Small intestine (tissue), 7 donors: ENCODE results near the gene STAT3. TPM values are rescaled to one million over a fixed set of nuclear protein-coding genes. Genes with fewer than 3 reads are reported as not detected.
"Not testable (repeated sequence)": the region's sequence is repeated elsewhere in the genome, so short reads cannot be mapped to it uniquely, and the experiment has no call there.

Source experiments
- DNase-seq, 2 donors: peaks; one replicate each; pipeline versions ENCODE4 v3.0.0 to v3.0.0-alpha.2; 2013
- FAIRE-seq: peaks from 2 replicates; lab custom pipeline; 2012; peaks lifted over from hg19 to GRCh38; lab: Jason Lieb, UNC
- H3K27ac ChIP-seq, 3 donors: one replicate each; pipeline ENCODE4 v1.5.1; 2013; ENCODE audit warnings: low read length in 2 of 3, mild to moderate bottlenecking in 2 of 3, control low read depth in 1 of 3, inconsistent platforms in 1 of 3, low read depth in 1 of 3, moderate library complexity in 1 of 3
- H3K27me3 ChIP-seq, 3 donors: one replicate each; pipeline ENCODE4 v1.6.1; 2013; ENCODE audit warnings: low read length in 3 of 3, inconsistent platforms in 1 of 3; ENCODE audit not compliant: control insufficient read depth in 3 of 3, insufficient read depth in 3 of 3
- H3K36me3 ChIP-seq, 3 donors: one replicate each; pipeline ENCODE4 v1.6.1; 2013; ENCODE audit warnings: low read length in 3 of 3, inconsistent platforms in 1 of 3, low read depth in 1 of 3, mild to moderate bottlenecking in 1 of 3, moderate library complexity in 1 of 3; ENCODE audit not compliant: control insufficient read depth in 3 of 3, insufficient read depth in 2 of 3
- H3K4me1 ChIP-seq, 3 donors: one replicate each; pipeline ENCODE4 v1.6.1; 2013; ENCODE audit warnings: low read length in 2 of 3, inconsistent platforms in 1 of 3, low read depth in 1 of 3, mild to moderate bottlenecking in 1 of 3, moderate library complexity in 1 of 3; ENCODE audit not compliant: control insufficient read depth in 3 of 3, insufficient read depth in 2 of 3
- H3K4me3 ChIP-seq, 3 donors: one replicate each; pipeline ENCODE4 v1.5.1; 2013; ENCODE audit warnings: low read length in 3 of 3, control low read depth in 1 of 3, inconsistent platforms in 1 of 3, low read depth in 1 of 3, mild to moderate bottlenecking in 1 of 3, moderate library complexity in 1 of 3
- H3K9me3 ChIP-seq, 2 donors: one replicate each; pipeline ENCODE4 v1.6.1; 2013; ENCODE audit warnings: low read depth in 1 of 2, low read length in 1 of 2; ENCODE audit not compliant: control insufficient read depth in 2 of 2, insufficient read depth in 1 of 2
- WGBS, 3 donors: extraction: QIAGEN DNeasy Blood & Tissue Kit; methylation state at CpG; one replicate each; pipeline ENCODE4 v1.1.7; 2013; 5-methylcytosine and 5-hydroxymethylcytosine counted together
- polyA plus RNA-seq, 4 donors: library from polyadenylated mRNA; stranded (reverse) in 3 of 4; unstranded in 1 of 4; fragments of 200-250 nt in 3 of 4; fragments of 120-200 nt in 1 of 4; gene quantifications; one replicate each; pipeline versions ENCODE4 v1.2.1 to v1.2.3, GENCODE V29; 2013
- donor health status: healthy with polysubstance abuse.
- donor health status: control.
- donor health status: control.
- donor health status: Bipolar disorder and iron deficiency.
- donor health status: healthy.

STAT3 gene
- polyA plus RNA-seq, 4 donors = 49.0 to 132 (median 66.1) TPM

DNA sequence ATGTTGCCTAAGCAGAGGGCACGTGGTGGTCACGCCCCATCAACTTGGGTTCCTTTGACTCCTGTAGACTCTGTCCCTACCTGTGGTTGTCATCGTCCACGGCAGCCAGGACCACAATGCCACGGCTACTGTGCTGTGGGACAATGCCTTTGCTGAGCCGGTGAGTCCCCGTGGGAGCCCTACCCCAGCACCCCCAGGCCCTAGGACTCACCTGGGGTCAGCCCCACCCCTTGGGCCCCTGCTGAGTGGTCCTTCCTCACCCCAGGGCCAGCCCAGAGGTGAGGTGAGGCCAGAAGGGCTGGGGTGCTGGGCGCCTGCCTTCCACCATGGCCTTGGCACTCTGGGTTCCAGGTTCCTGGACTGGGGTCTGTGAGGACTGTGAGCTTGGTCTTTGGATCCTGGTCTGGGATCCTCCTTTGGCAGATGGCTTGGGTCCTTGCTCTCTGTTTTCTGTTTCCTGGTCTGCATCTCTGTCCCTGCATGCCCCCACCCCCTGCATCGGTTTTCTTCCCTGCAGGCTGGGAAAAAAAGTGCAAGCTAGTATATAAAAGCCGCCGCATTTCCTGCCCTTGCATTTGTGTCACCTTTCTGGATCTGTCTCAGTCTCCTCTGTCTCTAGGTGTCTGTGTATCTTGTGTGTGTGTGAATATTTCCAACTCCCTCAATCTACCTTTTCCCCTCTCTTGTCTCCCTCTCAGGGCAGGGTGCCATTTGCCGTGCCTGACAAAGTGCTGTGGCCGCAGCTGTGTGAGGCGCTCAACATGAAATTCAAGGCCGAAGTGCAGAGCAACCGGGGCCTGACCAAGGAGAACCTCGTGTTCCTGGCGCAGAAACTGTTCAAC, 82.5 kb downstream of the STAT3 start:
- peaks cover 0 to 30% (median 0%) of the 10 kb centered on the region in 3 donors for H3K4me1 ChIP-seq
- peaks cover 8 to 93% (median 11%) of the 10 kb centered on the region in 3 donors for H3K36me3 ChIP-seq
- H3K9me3 ChIP-seq = no peaks in the 10 kb centered on the region
- no peaks in the 10 kb centered on the region for H3K27me3 ChIP-seq
- H3K27ac ChIP-seq = no peak overlapping the region
- no peak overlapping the region for H3K4me3 ChIP-seq
- 82 to 85% (median 85%) methylated on average over 16 to 18 of the region's 18 CpGs for WGBS, 3 donors
- no peak for DNase-seq
- no peak for FAIRE-seq

DNA sequence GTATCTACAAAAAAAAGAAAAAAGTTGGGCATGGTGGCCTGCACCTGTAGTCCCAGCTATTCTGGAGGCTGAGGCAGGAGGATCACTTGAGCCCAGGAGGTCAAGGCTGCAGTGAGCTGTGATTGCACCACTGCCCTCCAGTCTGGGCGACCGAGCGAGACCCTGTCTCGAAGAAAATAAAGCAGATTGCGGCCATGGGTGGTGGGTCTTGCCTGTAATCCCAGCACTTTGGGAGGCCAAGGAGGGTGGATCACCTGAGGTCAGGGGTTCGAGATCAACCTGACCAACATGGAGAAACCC, 83.3 kb downstream of the STAT3 start:
- FAIRE-seq, H3K27ac ChIP-seq, H3K27me3 ChIP-seq: not testable (repeated sequence)

DNA sequence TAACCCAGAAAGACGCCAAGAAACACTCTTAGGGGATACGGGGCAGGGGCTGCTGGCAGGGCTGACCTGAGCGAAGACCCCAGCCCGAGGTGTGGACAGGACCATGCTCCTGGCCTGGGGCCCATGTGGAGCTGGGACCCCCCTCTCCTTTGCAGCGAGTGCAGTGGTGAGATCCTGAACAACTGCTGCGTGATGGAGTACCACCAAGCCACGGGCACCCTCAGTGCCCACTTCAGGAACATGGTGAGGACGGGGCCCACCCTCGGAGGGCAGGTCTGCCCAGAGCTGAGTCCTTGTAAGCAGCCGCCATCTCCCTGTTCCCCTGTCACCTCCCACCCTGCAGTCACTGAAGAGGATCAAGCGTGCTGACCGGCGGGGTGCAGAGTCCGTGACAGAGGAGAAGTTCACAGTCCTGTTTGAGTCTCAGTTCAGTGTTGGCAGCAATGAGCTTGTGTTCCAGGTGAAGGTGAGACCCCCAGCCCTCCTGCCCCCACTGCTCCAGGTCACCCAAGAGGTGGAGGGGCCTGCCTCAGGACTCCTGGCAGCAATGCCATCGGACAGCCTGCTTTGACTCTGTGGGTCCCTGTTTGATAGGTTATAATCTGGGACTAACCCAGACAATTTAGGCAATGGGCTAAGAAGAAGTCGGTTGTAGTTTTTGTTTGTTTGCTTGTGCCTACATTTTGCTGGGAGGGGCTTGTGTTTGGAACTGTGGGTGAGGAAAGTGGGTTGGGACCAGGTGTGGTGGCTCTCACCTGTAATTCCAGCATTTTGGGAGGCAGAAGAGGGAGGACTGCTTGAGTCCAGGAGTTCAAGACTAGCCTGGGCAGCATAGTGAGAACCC, 83.8 kb downstream of the STAT3 start:
- Histone ChIP-seq H3K4me3 (no peak overlapping the region), H3K4me1 (peaks cover 0 to 18% (median 0%) of the 10 kb centered on the region in 3 donors), H3K27ac (no peak overlapping the region), H3K27me3 (no peaks in the 10 kb centered on the region), H3K9me3 (no peaks in the 10 kb centered on the region), H3K36me3 (peaks cover 8 to 84% (median 11%) of the 10 kb centered on the region in 3 donors)
- DNase-seq = no peak
- FAIRE-seq = no peak
- WGBS, 3 donors = 93 to 97% (median 95%) methylated on average over 16 of the region's 16 CpGs

More for the DNA sequence above, 83.3 kb downstream of the STAT3 start:
- WGBS, 3 donors = 96 to 98% (median 97%) methylated on average over 6 of the region's 6 CpGs
- H3K9me3 ChIP-seq, H3K4me3 ChIP-seq, DNase-seq: not testable (repeated sequence)
- Histone ChIP-seq H3K36me3 (peaks cover 8 to 86% (median 11%) of the 10 kb centered on the region in 3 donors), H3K4me1 (peaks cover 0 to 23% (median 0%) of the 10 kb centered on the region in 3 donors)

DNA sequence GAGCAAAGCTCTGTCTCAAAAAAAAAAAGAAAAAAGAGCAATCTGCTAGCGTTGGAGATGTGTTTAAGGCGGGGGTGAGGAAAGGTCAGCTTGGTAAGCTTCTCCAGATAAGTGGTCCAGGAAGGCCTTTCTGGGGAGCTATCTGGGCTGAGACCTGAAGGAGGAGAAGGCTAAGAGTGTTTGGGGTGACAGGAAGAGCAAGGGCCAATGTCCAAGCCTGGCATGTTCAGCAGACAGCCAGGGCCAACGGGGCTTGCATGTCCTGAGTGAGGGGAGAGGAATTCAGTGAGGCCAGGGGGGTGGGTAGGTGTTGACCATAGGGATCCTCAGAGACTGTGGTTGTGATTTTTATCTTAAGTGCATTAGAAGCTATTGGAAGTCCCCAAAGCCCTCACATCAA, 84.5 kb downstream of the STAT3 start:
- 80 to 91% (median 81%) methylated on average over 3 of the region's 3 CpGs for WGBS, 3 donors
- Histone ChIP-seq H3K4me3 (no peak overlapping the region), H3K9me3 (no peaks in the 10 kb centered on the region), H3K27ac (no peak overlapping the region), H3K36me3 (peaks cover 8 to 84% (median 11%) of the 10 kb centered on the region in 3 donors), H3K27me3 (no peaks in the 10 kb centered on the region), H3K4me1 (peaks cover 0 to 11% (median 0%) of the 10 kb centered on the region in 3 donors)
- no peak for FAIRE-seq
- no peak for DNase-seq

DNA sequence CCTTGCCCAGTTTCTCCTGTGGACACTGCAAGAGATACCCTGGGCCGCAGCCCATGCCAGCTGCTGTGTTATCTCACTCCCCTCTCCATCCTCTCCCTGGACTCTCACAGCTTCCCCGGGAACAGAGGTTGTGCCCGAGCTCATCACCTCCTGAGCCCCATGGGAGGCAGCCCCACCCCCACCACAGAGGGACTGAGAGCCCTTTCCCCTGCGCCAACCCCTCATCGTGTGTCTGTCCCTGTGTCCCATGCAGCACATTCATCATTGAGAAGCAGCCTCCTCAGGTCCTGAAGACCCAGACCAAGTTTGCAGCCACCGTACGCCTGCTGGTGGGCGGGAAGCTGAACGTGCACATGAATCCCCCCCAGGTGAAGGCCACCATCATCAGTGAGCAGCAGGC, 87.2 kb downstream of the STAT3 start:
- WGBS, 3 donors = 91 to 95% (median 92%) methylated on average over 9 of the region's 9 CpGs
- Histone ChIP-seq H3K4me1 (no peaks in the 10 kb centered on the region), H3K4me3 (no peak overlapping the region), H3K27me3 (no peaks in the 10 kb centered on the region), H3K9me3 (no peaks in the 10 kb centered on the region), H3K27ac (no peak overlapping the region), H3K36me3 (peaks cover 7 to 71% (median 8%) of the 10 kb centered on the region in 3 donors)
- FAIRE-seq (no peak), DNase-seq (no peak)

DNA sequence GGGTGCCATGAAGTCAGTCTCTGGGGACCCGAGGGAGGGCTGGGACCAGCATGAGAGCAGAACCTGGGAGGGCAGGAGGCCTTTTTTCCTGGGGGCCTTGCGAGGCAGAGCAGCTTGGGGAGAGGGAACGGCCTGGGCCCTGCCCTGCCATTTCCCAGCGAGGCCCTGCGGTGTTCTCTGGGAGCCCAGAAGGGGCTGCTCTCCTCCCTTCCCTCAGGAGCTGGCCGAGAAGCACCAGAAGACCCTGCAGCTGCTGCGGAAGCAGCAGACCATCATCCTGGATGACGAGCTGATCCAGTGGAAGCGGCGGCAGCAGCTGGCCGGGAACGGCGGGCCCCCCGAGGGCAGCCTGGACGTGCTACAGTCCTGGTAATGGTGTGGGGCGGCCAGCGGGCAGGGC, 88.3 kb downstream of the STAT3 start:
- H3K27ac ChIP-seq, FAIRE-seq, H3K4me3 ChIP-seq, H3K27me3 ChIP-seq, H3K4me1 ChIP-seq, DNase-seq, H3K9me3 ChIP-seq: not testable (repeated sequence)
- H3K36me3 ChIP-seq = peaks cover 5 to 69% (median 8%) of the 10 kb centered on the region in 3 donors
- 96% methylated on average over 4 of the region's 17 CpGs; no CpG with 5 or more reads in 2 of the 3 donors for WGBS, 3 donors

DNA sequence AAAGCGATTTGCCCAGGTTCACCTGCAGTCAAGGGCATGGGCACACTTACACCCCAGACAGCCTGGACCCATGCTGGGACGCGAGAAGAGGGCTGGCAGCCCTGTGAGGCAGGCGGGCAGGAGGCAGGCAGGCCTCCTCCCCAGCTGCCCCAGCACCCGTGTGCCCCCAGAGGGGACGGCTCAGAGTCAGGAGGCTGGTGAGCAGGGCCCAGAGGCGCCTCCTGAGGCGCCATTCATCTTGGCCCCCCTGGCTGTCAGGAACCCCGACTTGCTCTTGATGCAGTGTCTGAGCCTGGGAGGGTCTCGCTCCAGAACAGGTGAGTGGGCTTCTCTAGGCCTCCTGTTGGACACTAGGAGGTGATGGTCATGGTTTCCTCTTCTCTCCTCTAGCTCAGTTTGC, 88.9 kb downstream of the STAT3 start:
- 94 to 97% (median 96%) methylated on average over 8 to 10 of the region's 10 CpGs for WGBS, 3 donors
- not testable (repeated sequence) for H3K27ac ChIP-seq, H3K27me3 ChIP-seq, H3K4me1 ChIP-seq, H3K4me3 ChIP-seq, FAIRE-seq, H3K9me3 ChIP-seq, DNase-seq
- H3K36me3 ChIP-seq = peaks cover 5 to 70% (median 8%) of the 10 kb centered on the region in 3 donors

DNA sequence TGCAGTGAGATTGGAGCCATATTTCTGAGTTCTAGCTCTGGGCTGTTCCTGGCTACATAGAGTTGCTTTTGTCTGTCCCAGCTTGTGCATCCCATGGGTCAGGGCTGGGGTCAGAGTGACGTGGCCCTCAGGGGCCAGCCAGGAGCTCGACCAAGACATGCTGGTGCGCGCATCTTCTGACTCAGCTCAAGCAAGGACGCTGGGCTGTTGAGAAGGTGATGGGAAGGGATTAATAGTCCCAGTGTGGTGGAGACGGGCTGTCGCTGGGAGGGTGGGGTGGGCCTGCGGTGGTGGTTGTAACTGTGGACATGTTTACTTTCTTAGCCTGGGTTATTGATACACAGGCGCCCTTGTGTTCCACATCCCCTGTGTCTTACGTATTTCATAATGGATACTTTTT, 90.5 kb downstream of the STAT3 start:
- not testable (repeated sequence) for H3K4me1 ChIP-seq, FAIRE-seq, H3K27ac ChIP-seq, H3K4me3 ChIP-seq, H3K9me3 ChIP-seq, DNase-seq, H3K27me3 ChIP-seq
- peaks cover 2 to 60% (median 8%) of the 10 kb centered on the region in 3 donors for H3K36me3 ChIP-seq
- 86 to 95% (median 94%) methylated on average over 9 to 10 of the region's 10 CpGs for WGBS, 3 donors
